Activated naive CD8-positive, alpha-beta T cell treated with anti-CD3 and anti-CD28 coated beads, Interleukin-2, amount 10 ng/mL, durations not matched to agents 7 days and 5 days (primary cell): Measurements from ENCODE around the gene EDIL3. TPM values are rescaled to one million over a fixed set of nuclear protein-coding genes. Genes with fewer than 3 reads are reported as not detected.

Experiments used
- ATAC-seq: fragments of 150-1000 bp; cut with Tn5 transposase; one replicate; pipeline ENCODE4 v1.10.0; 2021; ENCODE audit warnings: low read depth, moderate library complexity
- POLR2A ChIA-PET: fragments of 350-600 bp; sonication (Branson Sonifier 250); formaldehyde crosslinking; loops from one replicate; lab custom pipeline; 2021; ENCODE audit warnings: antibody characterized with exemption; lab: Charles Lee
- DNase-seq: peaks from one replicate; pipeline ENCODE4 v3.0.0; 2021
- H3K27ac Mint-ChIP-seq: one replicate; pipeline ENCODE4 v1.8.0; 2022; ENCODE audit warnings: mild to moderate bottlenecking, mixed read lengths
- H3K27me3 Mint-ChIP-seq: one replicate; pipeline ENCODE4 v1.8.0; 2022; ENCODE audit warnings: mild to moderate bottlenecking, moderate library complexity, mixed read lengths
- H3K36me3 Mint-ChIP-seq: one replicate; pipeline ENCODE4 v1.8.0; 2021; ENCODE audit warnings: mild to moderate bottlenecking, mixed read lengths
- H3K4me1 Mint-ChIP-seq: one replicate; pipeline ENCODE4 v1.8.0; 2021; ENCODE audit warnings: mixed read lengths
- H3K4me3 Mint-ChIP-seq: one replicate; pipeline ENCODE4 v1.8.0; 2022; ENCODE audit warnings: mild to moderate bottlenecking, moderate library complexity, mixed read lengths
- H3K9me3 Mint-ChIP-seq: one replicate; pipeline ENCODE4 v1.8.0; 2021; ENCODE audit warnings: mixed read lengths
- total RNA-seq, 2 experiments: library from RNA; stranded (reverse); gene quantifications; one replicate each; pipeline ENCODE4 v1.2.3, GENCODE V29; 2021

EDIL3 gene
- total RNA-seq, 2 experiments from 2014 or later, result not detected

DNA sequence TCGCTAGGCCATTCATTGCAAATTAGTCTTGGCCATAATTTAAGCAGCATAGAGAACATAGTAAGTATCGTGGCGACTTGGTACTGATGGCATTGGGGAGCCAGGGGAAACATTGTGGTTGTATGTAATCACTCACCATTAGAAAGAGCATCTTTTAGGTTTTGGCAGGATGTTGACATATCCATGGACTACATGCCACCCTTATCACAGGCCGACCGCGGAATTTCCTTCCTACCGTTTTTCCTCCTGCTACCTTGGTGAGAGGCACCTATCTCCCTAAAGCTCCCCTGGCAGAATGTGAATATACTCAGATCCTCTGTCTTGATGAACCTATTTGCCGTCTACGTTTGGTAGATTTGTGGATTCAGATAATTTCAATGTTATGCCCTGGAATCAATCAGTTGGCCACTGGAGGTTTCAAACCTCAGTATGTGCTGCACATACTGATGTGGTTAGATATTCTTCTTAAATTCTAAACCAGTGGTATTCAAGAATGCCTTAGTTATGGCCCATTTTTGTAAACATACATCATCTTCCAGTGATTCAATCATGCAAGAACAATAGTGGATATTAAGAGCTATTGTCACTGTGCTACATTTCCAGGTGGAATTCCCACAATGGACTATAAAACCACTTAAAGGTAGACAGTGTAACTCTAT, 393.0 kb downstream of the EDIL3 start:
- H3K27ac Mint-ChIP-seq, result no peak overlapping the region
- H3K27me3 Mint-ChIP-seq, result no peaks in the 10 kb centered on the region
- H3K4me3 Mint-ChIP-seq, result no peak overlapping the region
- H3K36me3 Mint-ChIP-seq, result no peaks in the 10 kb centered on the region
- H3K4me1 Mint-ChIP-seq, result no peaks in the 10 kb centered on the region
- POLR2A ChIA-PET, result no interaction called here
- H3K9me3 Mint-ChIP-seq, result peaks cover 3% of the 10 kb centered on the region
- ATAC-seq (no peak), DNase-seq (no peak)

- H3K4me1 Mint-ChIP-seq, result no peaks in the 10 kb centered on the region
Observed at GRCh38 chr5:83988293-83988685, 396.4 kb downstream of the EDIL3 start.

GRCh38 chr5:83987513-83988292, 397.0 kb downstream of the EDIL3 start:
- ATAC-seq, result no peak
- Mint-ChIP-seq H3K27ac (no peak overlapping the region), H3K27me3 (no peaks in the 10 kb centered on the region)

More at GRCh38 chr5:83988293-83988685, 396.4 kb downstream of the EDIL3 start:
- no peak overlapping the region for H3K4me3 Mint-ChIP-seq
- H3K27me3 Mint-ChIP-seq, result no peaks in the 10 kb centered on the region
- DNase-seq, result no peak
- POLR2A ChIA-PET, result no interaction called here
- no peaks in the 10 kb centered on the region for H3K36me3 Mint-ChIP-seq
- H3K27ac Mint-ChIP-seq, result no peak overlapping the region
- peaks cover 2% of the 10 kb centered on the region for H3K9me3 Mint-ChIP-seq
- no peak for ATAC-seq

GRCh38 chr5:83983852-83984251, 400.8 kb downstream of the EDIL3 start:
- H3K36me3 Mint-ChIP-seq, result no peaks in the 10 kb centered on the region

More at GRCh38 chr5:83987513-83988292, 397.0 kb downstream of the EDIL3 start:
- Mint-ChIP-seq H3K9me3 (peaks cover 2% of the 10 kb centered on the region), H3K4me3 (no peak overlapping the region), H3K36me3 (no peaks in the 10 kb centered on the region), H3K4me1 (no peaks in the 10 kb centered on the region)
- POLR2A ChIA-PET, result no interaction called here
- DNase-seq, result no peak

DNA sequence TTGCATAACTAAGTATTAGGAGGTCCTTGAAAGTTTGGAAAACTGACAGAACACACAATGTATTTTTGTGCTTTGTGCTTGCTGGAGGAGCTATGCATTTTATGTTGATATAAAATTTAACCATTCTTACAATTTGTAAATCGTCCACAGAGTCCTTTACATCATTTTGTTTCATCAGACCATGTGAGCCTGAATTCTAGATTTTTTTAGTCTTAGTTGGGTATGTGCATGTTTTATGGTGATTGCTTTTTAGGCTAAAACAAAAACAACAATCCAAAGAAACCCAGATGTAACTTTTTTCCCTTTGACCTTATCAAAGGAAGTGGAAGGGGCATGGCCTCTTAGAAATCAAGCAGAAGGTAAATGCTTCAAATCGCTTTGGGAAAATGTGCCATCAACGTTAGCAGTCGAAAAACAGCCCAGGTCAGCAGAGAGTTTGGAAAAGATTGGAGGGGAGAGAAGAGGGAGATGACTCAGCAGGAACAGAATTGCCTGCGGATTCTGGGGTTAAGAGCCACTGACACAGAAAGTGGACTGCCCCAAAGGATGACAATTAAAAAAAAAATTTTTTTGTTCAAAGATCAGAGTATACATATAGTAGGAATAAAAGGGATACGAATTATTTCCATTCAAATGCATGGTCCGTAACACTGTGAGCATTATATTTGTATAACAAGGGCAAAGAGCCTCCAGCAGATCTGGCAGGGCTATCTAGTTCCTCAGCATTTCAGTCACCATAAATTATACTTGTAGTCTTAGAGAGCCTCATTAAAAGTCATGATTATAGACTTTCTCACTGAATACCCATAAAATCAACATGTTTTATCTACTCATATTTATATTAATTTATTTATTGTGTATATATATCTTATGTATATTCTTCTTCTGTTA, 410.5 kb downstream of the EDIL3 start:
- no peaks in the 10 kb centered on the region for H3K4me1 Mint-ChIP-seq
- H3K9me3 Mint-ChIP-seq, result no peaks in the 10 kb centered on the region
- no peaks in the 10 kb centered on the region for H3K27me3 Mint-ChIP-seq
- POLR2A ChIA-PET, result no interaction called here
- H3K36me3 Mint-ChIP-seq, result no peaks in the 10 kb centered on the region
- no peak for DNase-seq
- H3K4me3 Mint-ChIP-seq, result no peak overlapping the region
- H3K27ac Mint-ChIP-seq, result no peak overlapping the region
- ATAC-seq, result no peak

More at GRCh38 chr5:83983852-83984251, 400.8 kb downstream of the EDIL3 start:
- Mint-ChIP-seq H3K27me3 (no peaks in the 10 kb centered on the region), H3K9me3 (no peaks in the 10 kb centered on the region), H3K4me3 (no peak overlapping the region), H3K4me1 (no peaks in the 10 kb centered on the region), H3K27ac (no peak overlapping the region)
- DNase-seq (no peak), ATAC-seq (no peak)
- POLR2A ChIA-PET, result no interaction called here

GRCh38 chr5:83972909-83973308, 411.8 kb downstream of the EDIL3 start:
- POLR2A ChIA-PET, result no interaction called here
- no peaks in the 10 kb centered on the region for H3K27me3 Mint-ChIP-seq
- H3K4me1 Mint-ChIP-seq, result no peaks in the 10 kb centered on the region
- H3K36me3 Mint-ChIP-seq, result no peaks in the 10 kb centered on the region
- H3K27ac Mint-ChIP-seq, result no peak overlapping the region
- no peak overlapping the region for H3K4me3 Mint-ChIP-seq
- ATAC-seq (no peak), DNase-seq (no peak)
- no peaks in the 10 kb centered on the region for H3K9me3 Mint-ChIP-seq

DNA sequence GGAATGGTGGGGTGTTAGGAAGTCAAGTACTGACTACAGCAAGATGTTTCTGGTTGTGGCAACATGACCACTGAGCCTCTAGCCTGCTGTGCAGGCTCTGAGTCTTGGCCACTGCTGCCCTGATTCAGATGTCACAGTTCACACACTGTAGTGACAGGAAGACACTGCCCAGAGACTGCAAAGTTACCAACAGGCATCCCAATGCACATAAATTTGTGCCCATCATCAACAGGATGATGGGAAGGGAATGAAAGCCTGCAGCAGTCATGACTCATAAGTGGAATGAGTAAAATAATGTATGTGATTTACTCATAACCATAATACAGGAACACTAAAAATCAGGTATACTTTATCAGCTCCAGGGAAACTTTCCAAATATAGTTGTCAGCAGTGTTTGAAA, 412.4 kb downstream of the EDIL3 start:
- Mint-ChIP-seq H3K4me3 (no peak overlapping the region), H3K27me3 (no peaks in the 10 kb centered on the region), H3K4me1 (no peaks in the 10 kb centered on the region), H3K36me3 (no peaks in the 10 kb centered on the region), H3K9me3 (no peaks in the 10 kb centered on the region), H3K27ac (no peak overlapping the region)
- ATAC-seq (no peak), DNase-seq (no peak)
- POLR2A ChIA-PET, result no interaction called here

DNA sequence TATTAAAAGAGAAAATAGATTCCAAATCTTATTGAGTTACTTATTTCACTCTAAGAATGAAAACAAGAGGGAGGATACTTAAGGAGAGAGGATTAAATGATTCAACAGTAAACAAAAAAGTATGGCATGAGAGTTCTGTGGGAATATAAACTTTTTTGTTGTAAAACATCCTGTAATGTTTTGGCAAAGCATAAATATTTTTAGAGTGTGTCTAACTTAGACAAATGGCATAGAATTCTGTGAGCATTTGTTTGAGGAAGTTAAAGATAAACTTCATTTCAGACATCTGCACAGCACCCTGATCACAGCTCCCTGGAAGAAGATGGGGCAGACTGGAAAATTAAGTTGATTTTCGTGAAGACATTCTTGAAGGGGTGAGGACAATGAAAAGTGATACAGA, 417.3 kb downstream of the EDIL3 start:
- Mint-ChIP-seq H3K27me3 (no peaks in the 10 kb centered on the region), H3K36me3 (no peaks in the 10 kb centered on the region), H3K9me3 (no peaks in the 10 kb centered on the region), H3K4me3 (no peak overlapping the region), H3K27ac (no peak overlapping the region), H3K4me1 (no peaks in the 10 kb centered on the region)
- POLR2A ChIA-PET, result interaction anchor here (0.6 kb wide), 1 partner anchor 913 kb away, joined by 3 read pairs; no protein-coding TSS in a partner anchor
- ATAC-seq (no peak), DNase-seq (no peak)

DNA sequence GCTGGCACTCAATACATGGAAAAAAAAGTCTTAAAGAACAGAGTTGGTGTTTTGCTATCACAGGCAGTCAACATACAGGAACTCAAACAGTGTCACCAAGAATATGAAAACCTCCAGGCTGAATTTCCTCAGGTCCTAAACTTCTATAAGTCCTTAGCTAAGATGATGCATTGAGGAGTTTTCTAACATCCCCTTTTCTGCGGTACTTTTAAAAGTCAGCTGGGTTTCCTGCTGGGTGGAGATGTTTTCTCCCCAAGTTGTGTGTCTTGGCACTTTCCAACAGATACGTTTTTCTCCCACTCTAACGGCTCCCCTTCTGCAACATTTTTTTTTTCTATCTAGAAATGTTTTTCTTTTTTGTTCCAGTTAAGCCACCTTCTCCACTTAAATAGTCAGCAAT, 419.2 kb downstream of the EDIL3 start:
- Mint-ChIP-seq H3K27ac (no peak overlapping the region), H3K36me3 (no peaks in the 10 kb centered on the region), H3K27me3 (no peaks in the 10 kb centered on the region), H3K9me3 (no peaks in the 10 kb centered on the region), H3K4me1 (no peaks in the 10 kb centered on the region), H3K4me3 (no peak overlapping the region)
- no peak for ATAC-seq
- POLR2A ChIA-PET, result no interaction called here
- DNase-seq, result no peak

- no peak overlapping the region for H3K27ac Mint-ChIP-seq
- ATAC-seq (no peak), DNase-seq (no peak)
- no peak overlapping the region for H3K4me3 Mint-ChIP-seq
- no peaks in the 10 kb centered on the region for H3K36me3 Mint-ChIP-seq
- POLR2A ChIA-PET, result no interaction called here
- no peaks in the 10 kb centered on the region for H3K9me3 Mint-ChIP-seq
- no peaks in the 10 kb centered on the region for H3K4me1 Mint-ChIP-seq
- H3K27me3 Mint-ChIP-seq, result no peaks in the 10 kb centered on the region
Observed at GRCh38 chr5:83964271-83964670, 420.4 kb downstream of the EDIL3 start.

- no peaks in the 10 kb centered on the region for H3K27me3 Mint-ChIP-seq
- no peak overlapping the region for H3K27ac Mint-ChIP-seq
- no peaks in the 10 kb centered on the region for H3K36me3 Mint-ChIP-seq
- POLR2A ChIA-PET, result no interaction called here
- H3K4me3 Mint-ChIP-seq, result no peak overlapping the region
- H3K4me1 Mint-ChIP-seq, result no peaks in the 10 kb centered on the region
- H3K9me3 Mint-ChIP-seq, result no peaks in the 10 kb centered on the region
- no peak for DNase-seq
- ATAC-seq, result no peak
Observed at GRCh38 chr5:83957188-83957587, 427.5 kb downstream of the EDIL3 start.

DNA sequence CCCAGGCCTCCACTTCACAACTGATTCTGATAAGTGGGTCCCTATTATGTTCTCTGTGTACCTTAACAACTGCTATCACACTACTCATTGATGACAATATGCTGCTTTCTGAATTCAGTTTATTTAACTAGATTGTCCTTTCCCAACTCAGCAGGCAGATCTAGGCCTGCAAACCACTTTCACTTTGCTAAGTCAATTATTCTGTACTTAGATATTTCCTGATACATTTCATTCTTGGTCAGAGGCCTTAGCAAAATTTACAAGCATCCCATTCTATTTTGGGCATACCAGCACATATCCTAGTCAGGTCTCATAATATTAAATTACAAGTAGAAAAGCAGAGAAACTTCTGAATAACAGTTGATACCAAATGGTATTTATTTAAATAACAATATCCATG, 428.3 kb downstream of the EDIL3 start:
- POLR2A ChIA-PET, result no interaction called here
- no peak for ATAC-seq
- H3K4me3 Mint-ChIP-seq, result no peak overlapping the region
- no peaks in the 10 kb centered on the region for H3K9me3 Mint-ChIP-seq
- H3K36me3 Mint-ChIP-seq, result no peaks in the 10 kb centered on the region
- no peaks in the 10 kb centered on the region for H3K27me3 Mint-ChIP-seq
- no peak overlapping the region for H3K27ac Mint-ChIP-seq
- no peaks in the 10 kb centered on the region for H3K4me1 Mint-ChIP-seq
- DNase-seq, result no peak

DNA sequence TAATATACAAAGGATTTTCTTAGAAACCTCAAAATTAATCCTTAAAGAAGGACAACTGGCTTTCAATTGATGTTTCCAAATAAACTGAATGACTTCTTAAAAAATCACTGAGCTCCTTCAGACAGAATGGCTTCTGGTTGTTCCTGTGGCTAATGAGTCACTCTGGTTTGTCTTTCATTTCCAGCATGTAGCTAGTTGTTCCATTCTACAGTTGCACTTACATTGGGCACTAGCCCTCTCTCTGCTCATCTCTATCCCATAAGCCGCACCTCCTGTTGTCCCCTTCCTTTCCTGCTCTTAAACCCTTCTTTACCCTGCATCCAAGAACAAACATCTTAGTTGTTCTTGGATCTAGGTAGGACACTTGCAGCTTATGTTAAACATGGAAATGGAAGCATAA, 428.8 kb downstream of the EDIL3 start:
- no peak for DNase-seq
- POLR2A ChIA-PET, result no interaction called here
- Mint-ChIP-seq H3K9me3 (no peaks in the 10 kb centered on the region), H3K27me3 (no peaks in the 10 kb centered on the region), H3K36me3 (no peaks in the 10 kb centered on the region), H3K27ac (no peak overlapping the region), H3K4me3 (no peak overlapping the region), H3K4me1 (no peaks in the 10 kb centered on the region)
- ATAC-seq, result no peak
